ENCODE measurements around the gene ACSS1.
"Not testable (repeated sequence)": the region's sequence is repeated elsewhere in the genome, so short reads cannot be mapped to it uniquely, and the experiment has no call there.

The ACSS1 gene

DNA sequence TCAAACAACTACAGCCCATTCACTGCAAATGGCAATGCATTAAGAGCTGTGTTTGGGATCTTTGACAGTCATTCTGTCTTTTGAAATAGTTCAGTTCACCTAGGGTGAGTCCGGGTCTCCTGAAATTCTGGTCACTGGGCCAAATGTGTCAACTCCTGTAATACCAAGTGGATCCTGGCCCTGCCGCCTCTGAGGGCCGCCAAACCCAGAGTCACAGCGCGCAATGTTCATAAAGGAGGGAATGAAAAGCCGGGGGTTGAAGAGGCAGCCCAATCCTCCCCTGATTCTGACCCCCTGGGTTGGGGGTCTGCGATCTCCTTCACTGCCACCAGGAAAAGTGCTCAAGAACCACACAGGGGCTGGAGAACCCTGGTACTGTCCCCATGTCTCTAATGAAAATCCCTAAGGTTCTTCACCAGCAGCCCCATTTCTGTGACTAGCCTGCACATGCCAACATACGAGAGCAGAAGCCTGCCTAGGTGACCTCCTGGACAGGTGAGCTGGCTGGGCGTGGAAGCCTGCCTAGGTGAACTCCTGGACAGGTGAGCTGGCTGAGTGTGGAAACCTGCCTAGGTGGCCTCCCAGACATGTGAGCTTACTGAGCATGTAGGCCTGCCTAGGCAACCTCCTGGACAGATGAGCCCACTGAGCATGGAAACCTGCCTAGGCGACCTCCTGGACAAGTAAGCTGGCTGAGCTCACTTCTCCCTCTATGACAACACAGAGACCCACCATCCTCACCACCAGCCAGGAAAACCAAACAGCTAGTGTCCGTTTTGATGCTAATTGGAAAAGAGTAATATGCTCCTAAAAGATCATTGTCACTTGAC, 49.3 kb downstream of the ACSS1 start:
- no peak for FAIRE-seq

DNA sequence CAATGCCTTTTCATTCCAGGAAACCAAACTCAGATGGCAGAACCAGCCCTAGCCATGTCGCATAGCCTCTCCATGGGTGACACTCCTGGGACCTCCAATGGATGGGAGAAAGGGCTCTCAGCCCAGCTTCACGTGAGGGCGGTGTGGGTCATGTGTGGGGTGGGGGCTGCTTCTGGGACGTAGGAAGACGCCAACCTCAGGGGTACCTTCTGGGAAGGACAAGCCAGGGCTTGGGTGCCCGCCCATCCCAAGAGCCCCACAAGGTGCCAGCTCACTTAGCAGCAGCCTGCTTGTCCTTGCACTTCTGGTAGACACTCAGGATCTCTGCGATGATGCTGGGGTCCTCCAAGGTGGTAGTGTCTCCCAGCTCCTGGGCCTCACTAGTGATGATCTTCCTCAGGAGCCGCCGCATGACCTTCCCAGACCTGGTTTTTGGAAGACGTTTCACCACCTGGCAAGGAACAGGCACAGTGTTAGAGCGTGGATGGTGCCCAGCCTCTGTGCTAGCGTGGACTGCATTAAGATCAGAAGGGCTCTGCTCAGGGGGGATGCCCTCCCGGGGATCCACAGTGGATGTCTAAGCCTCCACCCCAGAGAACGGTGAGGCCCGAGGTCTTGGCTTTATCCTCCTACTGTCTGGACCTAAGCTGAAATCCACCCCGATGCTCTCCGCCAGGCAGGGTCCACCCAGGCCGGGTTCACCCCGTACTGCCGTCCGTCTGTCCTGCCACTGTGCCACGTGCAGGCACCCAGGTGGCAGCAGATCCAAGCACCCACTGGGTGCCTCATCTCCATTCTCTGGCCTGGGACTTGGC, 50.2 kb downstream of the ACSS1 start:
- FAIRE-seq: no peak

DNA sequence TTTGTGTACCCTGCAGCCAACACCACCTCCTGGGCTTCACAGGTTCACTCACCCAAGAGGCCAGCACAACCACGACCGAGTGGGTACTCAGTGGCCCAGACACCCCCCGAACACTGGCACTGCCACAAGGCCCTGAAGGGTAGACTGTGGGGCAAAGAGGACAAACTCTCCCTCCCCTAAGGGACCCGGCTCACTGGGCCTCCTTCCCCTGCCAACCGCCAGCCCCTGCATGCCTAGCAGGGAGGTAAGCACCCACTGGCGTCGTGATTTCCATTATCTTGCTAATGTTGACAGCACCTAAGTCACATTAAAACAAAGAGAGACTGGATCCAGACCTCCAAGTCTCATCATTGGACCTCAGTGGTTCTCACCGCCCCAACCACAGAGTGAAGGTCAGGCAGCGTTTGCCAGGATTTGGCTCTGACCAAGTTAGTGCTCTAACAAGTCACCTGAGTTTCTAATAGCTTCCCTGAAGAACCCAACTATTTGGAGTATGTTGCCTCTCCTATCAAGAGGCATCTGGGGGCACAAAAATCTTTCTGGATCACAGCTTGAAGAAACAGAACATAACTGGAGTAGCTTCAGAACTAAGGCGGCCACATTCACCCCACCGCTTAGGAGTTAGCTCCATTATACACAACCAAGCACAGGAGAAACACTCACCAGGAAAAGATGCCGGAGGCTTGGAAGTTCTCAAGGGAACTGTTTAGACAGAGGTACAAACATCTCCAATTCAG, 51.3 kb downstream of the ACSS1 start:
- FAIRE-seq: no peak

DNA sequence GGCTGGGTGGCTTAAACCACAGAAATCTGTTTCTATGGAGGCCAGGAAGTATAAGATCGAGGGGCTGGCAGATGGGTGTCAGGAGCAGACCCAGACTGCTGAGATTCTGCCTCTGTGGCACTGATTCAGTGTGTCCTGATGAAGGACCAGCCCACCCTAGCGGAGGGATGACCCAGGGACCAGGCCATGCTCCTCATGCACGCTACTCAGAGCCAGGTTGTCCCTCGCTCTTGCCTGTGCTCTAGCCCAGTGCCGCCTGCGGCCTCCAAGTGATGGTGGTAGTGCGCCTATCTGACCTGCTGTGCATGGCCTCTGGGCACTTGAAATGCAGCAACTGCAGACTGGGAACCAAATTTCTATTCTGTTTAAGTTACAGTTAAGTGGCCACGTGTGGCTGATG, 52.3 kb downstream of the ACSS1 start:
- FAIRE-seq: no peak

DNA sequence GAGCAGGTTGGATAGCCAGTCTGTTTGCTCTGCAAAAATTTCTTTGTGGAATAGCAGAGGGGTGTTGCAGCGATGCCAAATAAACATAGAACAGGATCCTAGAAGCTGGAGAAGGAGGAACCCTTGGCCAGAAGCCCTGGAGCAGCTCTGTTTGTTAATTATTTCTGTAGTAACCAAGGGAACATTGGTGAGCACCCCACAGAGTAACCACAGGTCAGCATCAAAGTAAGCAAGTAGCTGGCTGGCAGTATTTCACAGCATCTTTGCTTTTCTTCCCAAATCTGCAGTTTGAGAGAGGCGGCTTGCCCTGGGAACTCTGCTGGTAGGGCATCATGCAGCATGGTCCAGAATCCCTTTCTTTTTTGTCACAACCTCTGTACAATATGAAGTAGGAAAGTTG, 52.7 kb downstream of the ACSS1 start:
- FAIRE-seq: no peak

DNA sequence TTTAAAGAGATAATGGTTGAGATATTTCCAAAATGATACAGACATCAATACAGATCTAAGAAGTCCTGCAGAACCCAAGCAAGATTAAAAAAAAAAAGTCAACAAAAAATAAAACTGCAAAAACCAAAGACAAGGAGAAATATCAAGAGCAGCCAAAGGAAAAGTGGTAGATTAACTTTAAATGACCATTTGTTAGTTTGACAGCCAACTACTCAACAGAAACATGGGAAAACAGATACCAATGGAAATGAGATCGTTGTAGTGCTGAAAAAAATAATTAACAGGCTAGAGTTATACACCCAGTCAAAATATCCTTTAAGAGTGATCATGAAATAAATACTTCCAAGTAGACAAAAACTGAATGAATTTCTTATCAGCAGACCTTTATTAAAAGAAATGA, 54.9 kb downstream of the ACSS1 start:
- no peak for FAIRE-seq

DNA sequence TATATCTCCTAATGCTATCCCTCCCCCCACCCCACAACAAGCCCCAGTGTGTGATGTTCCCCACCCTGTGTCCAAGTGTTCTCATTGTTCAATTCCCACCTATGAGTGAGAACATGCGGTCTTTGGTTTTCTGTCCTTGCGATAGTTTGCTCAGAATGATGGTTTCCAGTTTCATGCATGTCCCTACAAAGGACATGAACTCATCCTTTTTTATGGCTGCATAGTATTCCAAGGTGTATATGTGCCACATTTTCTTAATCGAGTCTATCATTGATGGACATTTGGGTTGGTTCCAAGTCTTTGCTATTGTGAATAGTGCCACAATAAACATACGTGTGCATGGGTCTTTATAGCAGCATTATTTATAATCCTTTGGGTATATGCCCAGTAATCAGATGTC, 56.6 kb downstream of the ACSS1 start:
- not testable (repeated sequence) for FAIRE-seq

DNA sequence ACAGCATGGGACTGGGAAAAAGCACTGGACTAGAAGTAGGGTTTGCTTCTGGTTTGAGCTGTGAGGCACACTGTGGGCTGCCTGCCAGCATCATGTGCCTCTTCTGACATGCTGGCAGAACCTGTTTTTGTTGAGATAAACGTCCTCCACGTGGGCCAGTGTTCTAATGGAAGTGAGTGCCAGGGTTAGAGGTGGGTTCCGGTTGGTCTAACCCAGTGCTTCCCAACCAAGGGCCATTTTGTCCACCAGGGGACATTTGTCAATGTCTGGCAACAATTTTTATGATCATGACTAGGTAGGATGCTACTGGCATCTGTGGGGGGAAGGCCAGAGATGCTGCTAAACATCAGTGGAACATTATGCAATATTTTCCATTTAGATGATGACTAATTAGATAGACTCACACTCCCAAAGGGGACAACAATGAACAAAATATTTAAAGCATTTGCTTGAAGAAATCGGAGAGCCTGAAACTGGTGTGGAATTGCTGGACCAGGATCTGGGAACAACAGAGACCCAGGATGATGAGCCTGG, 57.6 kb downstream of the ACSS1 start:
- FAIRE-seq: no peak

DNA sequence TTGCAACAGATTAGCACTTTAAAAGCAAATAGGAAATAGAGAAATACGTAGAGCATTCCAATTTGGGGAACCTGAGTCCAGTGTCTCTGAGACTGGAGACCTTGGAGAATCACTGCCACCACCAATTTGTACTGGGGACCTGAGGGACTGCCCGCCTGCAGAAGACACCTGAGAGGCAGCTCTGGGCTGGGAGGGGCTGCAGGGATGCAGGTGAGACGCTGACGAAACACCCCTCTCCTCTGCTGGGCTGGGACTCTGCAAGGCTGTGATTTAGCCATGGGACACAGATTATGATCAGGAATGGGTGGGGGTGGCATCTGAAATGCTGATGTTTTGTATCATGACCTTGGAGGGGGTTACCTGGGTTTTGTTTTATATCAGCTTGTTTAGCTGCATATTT, 58.4 kb downstream of the ACSS1 start:
- no peak for FAIRE-seq

DNA sequence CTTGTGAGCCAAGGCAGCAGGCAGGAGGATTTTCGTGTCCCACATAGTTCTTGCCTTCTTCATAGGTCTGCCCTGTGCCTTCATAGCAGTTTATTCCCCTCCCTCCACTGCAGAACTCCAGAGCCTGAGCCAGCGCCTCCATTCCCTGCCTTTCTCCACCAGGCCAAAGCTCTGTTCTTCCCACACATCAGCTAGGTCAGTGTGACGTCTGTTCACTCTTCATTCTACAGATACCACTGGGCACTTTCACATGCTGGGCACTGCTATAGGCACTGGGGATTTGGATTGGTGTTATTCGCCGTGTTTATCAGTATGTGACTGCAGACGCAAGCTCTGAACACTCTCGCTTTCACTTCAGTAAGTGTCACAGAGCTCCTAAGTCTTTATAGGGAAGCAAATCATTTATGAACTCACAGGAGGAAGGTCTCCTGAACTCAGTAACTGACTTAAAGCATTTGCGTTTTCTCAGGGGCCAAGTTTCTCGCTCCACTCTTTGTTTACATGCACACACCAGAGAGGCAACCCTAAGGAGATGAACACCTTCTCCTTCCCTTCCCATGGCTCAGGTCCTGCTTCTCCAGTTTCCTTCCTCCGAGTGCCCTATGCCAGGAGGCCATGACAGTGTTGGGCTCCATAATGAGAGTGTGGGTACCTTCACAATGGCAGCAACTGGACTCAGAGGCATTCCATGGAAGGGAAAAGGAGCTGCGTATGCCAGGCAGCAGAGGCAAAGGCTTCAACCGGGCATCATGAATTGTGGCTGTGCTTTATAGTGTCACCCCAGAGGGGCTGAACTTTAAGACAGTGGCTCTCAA, 59.1 kb downstream of the ACSS1 start:
- no peak for FAIRE-seq

DNA sequence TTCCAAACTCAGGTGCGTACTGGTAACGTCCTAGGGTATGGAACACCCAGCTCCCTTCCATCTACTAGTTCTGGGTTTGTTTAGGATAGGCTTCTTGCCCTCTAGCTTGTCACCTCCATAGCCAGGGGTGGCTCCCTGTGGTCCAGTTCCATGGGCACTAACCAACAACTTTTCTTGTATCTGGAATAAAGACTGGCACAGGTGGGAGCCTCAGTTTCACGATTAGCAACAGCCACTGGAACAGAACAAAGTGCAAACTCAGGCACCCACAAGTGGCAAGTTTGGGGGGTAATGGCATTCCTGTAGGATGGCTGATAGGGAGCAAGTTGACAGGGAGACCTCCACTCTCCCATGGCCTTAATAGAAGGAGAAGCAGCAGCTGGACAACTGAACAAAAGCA, 59.8 kb downstream of the ACSS1 start:
- no peak for FAIRE-seq

DNA sequence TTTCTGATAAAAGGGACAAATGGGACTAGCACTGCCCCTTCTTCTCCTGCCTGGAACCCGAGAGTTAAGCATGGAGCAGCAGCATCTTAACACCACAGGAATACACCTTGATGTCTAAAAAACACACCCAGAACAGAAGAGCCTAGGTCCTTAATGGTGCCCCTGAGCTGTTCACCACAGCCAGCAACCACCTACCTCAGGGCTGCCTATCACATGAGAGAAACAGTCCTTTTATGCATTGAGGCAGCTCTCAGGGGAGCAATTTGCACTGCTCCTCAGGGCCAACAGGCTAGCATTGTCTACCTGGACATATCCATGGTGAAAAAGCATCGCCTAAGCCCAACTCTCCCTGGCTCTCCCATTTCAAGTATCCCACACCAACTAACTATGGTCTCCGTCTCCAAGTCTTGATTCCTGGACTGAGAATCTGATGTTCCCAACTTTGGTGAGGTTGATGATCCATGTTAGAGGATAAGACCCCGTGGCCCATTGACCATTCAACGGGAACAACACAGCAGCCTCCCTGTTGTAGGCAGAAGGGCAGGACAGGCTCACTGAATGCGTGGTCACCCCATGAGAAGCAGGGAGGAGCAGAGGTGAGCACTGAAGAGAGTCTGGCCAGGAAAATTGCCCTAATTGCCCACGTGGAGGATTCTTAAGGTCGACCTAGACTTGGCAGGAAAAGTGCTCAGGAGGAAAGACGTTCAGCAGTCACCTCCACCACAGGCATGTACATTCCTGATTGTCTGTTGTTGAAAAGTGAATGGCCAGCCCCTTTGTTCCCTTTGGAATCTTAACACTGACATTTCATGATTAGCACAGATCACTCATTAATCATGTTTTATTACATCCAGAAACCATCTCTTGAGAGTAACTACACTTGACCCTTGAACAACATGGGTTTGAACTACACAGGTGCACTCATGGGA, 61.2 kb downstream of the ACSS1 start:
- FAIRE-seq: no peak

DNA sequence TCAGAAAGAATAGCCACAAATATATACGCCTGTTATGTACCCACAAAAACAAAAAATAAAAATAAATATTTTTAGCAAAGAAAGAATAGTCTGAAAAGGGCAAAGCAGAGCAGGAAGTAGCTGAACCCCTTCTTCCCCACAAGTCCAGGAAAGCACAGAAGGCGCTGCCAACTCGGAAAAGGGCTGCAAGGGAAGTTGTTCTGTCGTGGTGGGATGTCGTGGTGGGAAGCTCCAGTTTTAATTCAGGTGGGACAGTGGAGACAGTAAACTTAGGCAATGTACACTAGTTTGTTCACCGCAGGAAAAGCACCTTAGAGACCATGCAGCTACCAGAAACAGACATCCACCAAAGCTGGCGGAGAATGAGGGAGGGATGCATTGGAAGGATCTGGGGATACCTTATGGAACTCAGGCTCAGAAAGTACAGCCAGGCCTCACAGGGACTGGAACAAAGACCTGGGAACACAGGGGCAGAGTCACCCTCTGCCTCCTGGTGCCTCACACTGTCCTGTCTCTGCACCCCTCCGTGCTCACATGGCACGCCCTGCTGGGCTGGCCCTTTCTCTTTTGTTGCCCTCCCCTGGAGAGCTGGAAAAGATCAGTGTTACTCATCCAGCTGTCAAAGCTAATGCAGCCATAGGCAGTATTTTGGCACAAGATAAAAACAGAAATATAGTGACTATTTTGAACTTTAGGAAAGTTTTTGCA, 62.0 kb downstream of the ACSS1 start:
- FAIRE-seq: no peak

DNA sequence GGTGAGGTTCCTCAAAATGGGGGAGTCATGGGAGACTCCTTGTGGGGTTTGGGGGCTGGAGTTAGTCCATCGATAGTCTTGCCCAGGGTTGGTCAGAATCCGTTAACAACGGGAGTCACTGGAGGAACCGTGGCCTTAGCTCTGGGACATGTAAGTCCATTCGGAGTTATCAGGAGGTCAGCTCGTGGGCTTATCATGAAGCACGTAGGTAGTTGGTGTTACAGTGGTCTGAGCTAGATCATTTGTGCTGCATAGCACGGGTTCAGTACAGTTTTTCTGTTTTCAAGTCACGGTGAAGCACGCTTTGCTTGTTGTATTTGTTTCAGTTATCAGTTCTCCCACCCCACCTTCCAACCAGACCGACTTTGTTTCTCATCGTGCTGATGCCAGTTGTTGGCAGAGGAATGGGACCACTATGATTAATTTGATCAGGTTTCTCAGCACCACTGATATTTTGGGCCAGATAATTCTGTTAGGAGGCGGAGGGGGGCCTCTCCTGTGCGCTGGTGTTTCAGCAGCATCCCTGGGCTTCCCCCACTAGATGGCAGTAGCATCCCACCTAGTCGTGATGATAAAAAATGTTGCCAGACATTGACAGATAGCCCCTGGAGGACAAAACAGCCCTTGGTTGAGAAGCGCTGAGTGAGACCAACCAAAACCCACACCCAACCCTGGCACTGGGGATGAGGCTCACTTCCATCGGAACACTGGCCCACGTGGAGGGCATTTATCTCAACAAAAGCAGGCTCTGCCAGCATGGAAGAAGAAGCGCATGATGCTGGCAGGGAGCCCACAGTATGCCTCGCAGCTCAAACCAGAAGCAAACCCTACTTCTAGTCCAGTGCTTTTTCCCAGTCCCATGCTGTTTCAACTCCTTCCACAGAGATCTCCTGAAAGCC, 63.2 kb downstream of the ACSS1 start:
- no peak for FAIRE-seq

DNA sequence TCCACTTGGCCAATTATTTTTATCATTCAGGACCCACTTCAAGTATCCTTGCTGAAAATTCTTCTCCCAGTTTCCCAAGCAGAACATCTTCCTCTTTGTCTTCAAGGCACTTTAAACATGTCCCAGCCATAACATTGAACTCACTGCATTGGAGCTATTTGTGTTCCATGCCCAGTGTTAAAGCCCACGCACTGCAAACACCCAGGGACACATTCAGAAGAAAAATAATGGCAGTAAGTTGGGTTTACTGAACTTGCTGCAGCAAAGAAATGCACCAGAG, 63.8 kb downstream of the ACSS1 start:
- FAIRE-seq: no peak

DNA sequence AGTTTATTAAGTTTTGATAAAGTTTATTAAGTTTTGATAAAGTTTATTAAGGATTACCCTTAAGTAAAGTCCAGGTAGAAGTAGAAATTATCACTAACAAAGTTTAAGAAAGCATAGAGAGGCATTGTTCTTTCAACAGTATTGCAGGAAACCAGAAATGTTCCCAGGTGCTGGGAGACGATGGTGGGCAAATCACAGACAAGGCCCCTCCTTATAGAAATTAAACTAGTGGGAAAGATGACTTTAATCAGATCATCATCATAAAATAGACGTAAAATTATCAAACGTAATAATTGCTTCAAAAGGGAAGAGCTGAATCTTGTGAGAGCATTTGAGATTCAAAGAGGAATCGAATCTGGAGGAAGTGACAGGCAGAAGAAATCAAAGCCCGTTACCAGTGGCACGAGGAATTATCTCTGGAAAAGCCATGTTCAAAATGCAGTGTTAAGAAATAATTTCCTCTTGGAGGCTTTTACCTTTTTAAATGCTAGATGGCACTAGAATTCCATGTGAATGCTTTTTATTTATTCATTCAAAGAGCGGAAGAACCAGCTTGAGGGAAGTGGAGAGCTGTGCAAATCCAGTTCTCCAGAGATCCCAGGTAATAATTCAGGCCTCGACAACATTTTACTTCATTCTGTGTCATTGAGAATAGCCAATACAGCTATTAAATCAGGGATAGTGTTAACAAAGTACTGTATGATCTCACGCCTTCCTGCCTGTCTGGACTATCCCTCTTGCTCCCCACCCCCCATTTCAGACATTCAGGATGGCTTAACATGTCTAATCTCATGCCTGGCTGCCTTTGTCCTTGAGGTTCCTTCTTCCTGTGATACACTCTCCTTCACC, 64.4 kb downstream of the ACSS1 start:
- no peak for FAIRE-seq

DNA sequence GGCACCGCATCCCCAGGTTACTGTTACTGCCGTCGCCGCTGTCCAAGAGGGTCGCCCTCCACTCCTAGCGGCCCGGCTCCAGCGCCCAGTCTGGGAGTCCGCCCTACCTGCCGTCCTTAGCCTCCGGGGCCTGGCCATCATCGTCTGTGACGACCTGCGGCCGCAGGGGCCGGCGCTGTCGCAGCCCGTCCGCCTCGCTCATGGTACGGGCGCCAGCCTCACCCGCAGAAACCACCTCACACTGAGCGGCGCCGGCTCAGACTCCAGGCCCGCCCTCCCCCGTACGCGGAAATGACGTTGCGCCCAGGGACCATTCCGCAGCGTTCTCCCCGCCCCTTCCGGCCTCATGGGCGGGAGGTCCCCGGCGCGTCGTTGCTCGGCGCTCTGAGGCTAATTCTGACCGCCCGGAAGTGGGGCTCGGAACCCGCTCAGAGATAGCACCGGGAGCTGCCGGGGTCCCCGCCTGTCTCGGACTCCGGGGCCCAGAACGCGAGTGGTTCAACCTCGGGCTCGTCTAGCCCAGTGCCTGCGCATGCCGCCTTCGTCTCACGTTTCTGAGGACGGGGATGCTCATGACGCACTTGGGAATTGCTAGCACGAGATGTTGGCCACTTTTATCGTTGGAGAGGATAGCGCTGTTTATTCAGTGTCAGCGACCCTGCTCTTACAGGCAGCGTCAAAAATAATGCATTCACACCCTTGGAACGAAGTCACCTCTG, 65.3 kb downstream of the ACSS1 start, which contains the start of gene APMAP:
TSS of gene APMAP (minus strand) at position 265 of the 719 bp plus-strand sequence. CDS start at position 202, 63 bp downstream.
- no peak for FAIRE-seq
